H9 (cell line): ENCODE data around the gene FABP1. TPM values are rescaled to one million over a fixed set of nuclear protein-coding genes. Genes with fewer than 3 reads are reported as not detected.

Experiments used
- DNase-seq: peaks from one replicate; pipeline ENCODE4 v3.0.0-alpha.2; 2017
- H2AFZ ChIP-seq: one replicate; pipeline ENCODE4 v1.6.1; 2013; ENCODE audit warnings: mild to moderate bottlenecking, low read length, control low read depth, moderate library complexity
- H2AK5ac ChIP-seq: 2 replicates; pipeline ENCODE4 v1.6.1; 2013; ENCODE audit warnings: low read length, control low read depth, mixed read lengths; ENCODE audit not compliant: insufficient read length
- H2BK120ac ChIP-seq: one replicate; pipeline ENCODE4 v1.6.1; 2013; ENCODE audit warnings: low read depth, mild to moderate bottlenecking, low read length, control low read depth, inconsistent platforms; ENCODE audit not compliant: poor library complexity, severe bottlenecking
- H2BK12ac ChIP-seq: 2 replicates; pipeline ENCODE4 v1.6.1; 2013; ENCODE audit warnings: low read length, control low read depth, mixed read lengths, low read depth; ENCODE audit not compliant: insufficient read length
- H2BK15ac ChIP-seq: 2 replicates; pipeline ENCODE4 v1.6.1; 2013; ENCODE audit warnings: low read depth, low read length, control low read depth
- H2BK20ac ChIP-seq: one replicate; pipeline ENCODE4 v1.6.1; 2013; ENCODE audit warnings: low read depth, mild to moderate bottlenecking, low read length, control low read depth, inconsistent platforms; ENCODE audit not compliant: poor library complexity, severe bottlenecking
- H2BK5ac ChIP-seq: 2 replicates; pipeline ENCODE4 v1.6.1; 2013; ENCODE audit warnings: low read length, control low read depth, mixed read lengths; ENCODE audit not compliant: insufficient read length
- H3K14ac ChIP-seq: 2 replicates; pipeline ENCODE4 v1.6.1; 2013; ENCODE audit warnings: low read length, control low read depth; ENCODE audit not compliant: insufficient read depth
- H3K18ac ChIP-seq: 2 replicates; pipeline ENCODE4 v1.6.1; 2013; ENCODE audit warnings: low read depth, mild to moderate bottlenecking, mixed read lengths, low read length, control low read depth; ENCODE audit not compliant: insufficient read length
- H3K23ac ChIP-seq: 2 replicates; pipeline ENCODE4 v1.6.1; 2013; ENCODE audit warnings: low read length, control low read depth, mixed read lengths, low read depth; ENCODE audit not compliant: insufficient read length
- H3K23me2 ChIP-seq: 2 replicates; pipeline ENCODE4 v1.6.1; 2013; ENCODE audit warnings: low read depth, mild to moderate bottlenecking, mixed read lengths, low read length, control low read depth; ENCODE audit not compliant: insufficient read length, poor library complexity, severe bottlenecking
- H3K27ac ChIP-seq: 2 replicates; pipeline ENCODE4 v1.5.1; 2013; ENCODE audit warnings: low read length, control low read depth, mixed read lengths, low read depth; ENCODE audit not compliant: insufficient read length
- H3K27me3 ChIP-seq: 2 replicates; pipeline ENCODE4 v1.6.1; 2013; ENCODE audit warnings: low read length, control low read depth, inconsistent platforms; ENCODE audit not compliant: insufficient read depth
- H3K4ac ChIP-seq: 2 replicates; pipeline ENCODE4 v1.6.1; 2013; ENCODE audit warnings: low read depth, mild to moderate bottlenecking, control low read depth, inconsistent platforms, low read length, moderate library complexity
- H3K4me1 ChIP-seq: 2 replicates; pipeline ENCODE4 v1.6.1; 2013; ENCODE audit warnings: low read length, control low read depth, inconsistent platforms; ENCODE audit not compliant: insufficient read depth
- H3K4me2 ChIP-seq: 2 replicates; pipeline ENCODE4 v1.6.1; 2013; ENCODE audit warnings: low read length, control low read depth, mixed read lengths; ENCODE audit not compliant: insufficient read length, insufficient read depth
- H3K56ac ChIP-seq: 2 replicates; pipeline ENCODE4 v1.6.1; 2013; ENCODE audit warnings: low read depth, mild to moderate bottlenecking, mixed read lengths, low read length, control low read depth; ENCODE audit not compliant: insufficient read length
- H3K79me1 ChIP-seq: 2 replicates; pipeline ENCODE4 v1.6.1; 2013; ENCODE audit warnings: low read depth, mild to moderate bottlenecking, moderate library complexity, low read length, control low read depth, inconsistent platforms; ENCODE audit not compliant: insufficient read depth, poor library complexity, severe bottlenecking
- H3K79me2 ChIP-seq: 2 replicates; pipeline ENCODE4 v1.6.1; 2013; ENCODE audit warnings: low read length, control low read depth, inconsistent platforms; ENCODE audit not compliant: insufficient read depth
- H3K9ac ChIP-seq: 2 replicates; pipeline ENCODE4 v1.6.1; 2013; ENCODE audit warnings: low read length, control low read depth, mixed read lengths; ENCODE audit not compliant: insufficient read length; ENCODE audit errors: extremely low read depth
- H3K9me3 ChIP-seq: one replicate; pipeline ENCODE4 v1.6.1; 2013; ENCODE audit warnings: low read depth, low read length, inconsistent platforms; ENCODE audit not compliant: control insufficient read depth
- H3T11ph ChIP-seq: one replicate; pipeline ENCODE4 v1.6.1; 2013; ENCODE audit warnings: mild to moderate bottlenecking, low read length, control low read depth, inconsistent platforms
- H4K20me1 ChIP-seq: one replicate; pipeline ENCODE4 v1.6.1; 2013; ENCODE audit not compliant: control insufficient read depth, insufficient read length, insufficient read depth
- H4K5ac ChIP-seq: 2 replicates; pipeline ENCODE4 v1.6.1; 2013; ENCODE audit warnings: low read depth, mild to moderate bottlenecking, mixed read lengths, low read length, control low read depth; ENCODE audit not compliant: insufficient read length
- H4K8ac ChIP-seq: replicated peaks from 2 replicates; pipeline ENCODE4 v1.6.1; 2013; ENCODE audit warnings: low read length, control low read depth, mixed read lengths, low read depth; ENCODE audit not compliant: insufficient read length
- H4K91ac ChIP-seq: 2 replicates; pipeline ENCODE4 v1.6.1; 2013; ENCODE audit warnings: low read depth, mild to moderate bottlenecking, moderate library complexity, mixed read lengths, low read length, control low read depth; ENCODE audit not compliant: insufficient read length
- H3K27ac Mint-ChIP-seq, 3 experiments: 2 replicates in 2 of 3; 3 replicates in 1 of 3; pipeline ENCODE4 v1.8.0; 2020 to 2021; ENCODE audit warnings: mixed read lengths in 3 of 3, mild to moderate bottlenecking in 1 of 3, moderate library complexity in 1 of 3
- H3K27me3 Mint-ChIP-seq: 2 replicates; pipeline ENCODE4 v1.8.0; 2021; ENCODE audit warnings: low read depth, mild to moderate bottlenecking, moderate library complexity, mixed read lengths
- H3K36me3 Mint-ChIP-seq, 3 experiments: 2 replicates in 2 of 3; 3 replicates in 1 of 3; pipeline ENCODE4 v1.8.0; 2020 to 2021; ENCODE audit warnings: low read depth in 3 of 3, mixed read lengths in 3 of 3; ENCODE audit not compliant: insufficient read depth in 1 of 3
- H3K4me1 Mint-ChIP-seq, 2 experiments: 2 replicates each; pipeline ENCODE4 v1.8.0; 2020; ENCODE audit warnings: mixed read lengths in 2 of 2
- H3K4me3 Mint-ChIP-seq, 2 experiments: 2 replicates in 1 of 2; 3 replicates in 1 of 2; pipeline ENCODE4 v1.8.0; 2020 to 2021; ENCODE audit warnings: mild to moderate bottlenecking in 2 of 2, mixed read lengths in 2 of 2, moderate library complexity in 1 of 2
- H3K9me3 Mint-ChIP-seq, 2 experiments: 2 replicates in 1 of 2; 3 replicates in 1 of 2; pipeline ENCODE4 v1.8.0; 2020; ENCODE audit warnings: mild to moderate bottlenecking in 2 of 2, mixed read lengths in 2 of 2, moderate library complexity in 1 of 2
- CTCF ChIP-seq: fragments of 200-600 bp; sonication (generic); conservative IDR thresholded peaks from 3 replicates; pipeline ENCODE4 v1.8.0; 2021; ENCODE audit warnings: antibody characterized with exemption, mild to moderate bottlenecking
- WGBS: extraction: QIAGEN DNeasy Blood & Tissue Kit; methylation state at CpG from one replicate; pipeline ENCODE4 v1.1.7; 2013; ENCODE audit warnings: missing lambda C conversion rate, low lambda C conversion rate, mixed read lengths; ENCODE audit not compliant: insufficient read length; ENCODE audit errors: extremely low coverage; 5-methylcytosine and 5-hydroxymethylcytosine counted together
- total RNA-seq: library from RNA; stranded (reverse); gene quantifications from 2 replicates; pipeline ENCODE4 v1.2.1, GENCODE V29; 2021

The FABP1 gene
- total RNA-seq, 1 experiment from 2014 or later = not detected

GRCh38 chr2:88114889-88115288 is 13.0 kb downstream of the FABP1 start:
- H2AK5ac ChIP-seq = no peak overlapping the region
- H3K14ac ChIP-seq = no peak overlapping the region
- H3K79me2 ChIP-seq = no peaks in the 10 kb centered on the region
- H3K9ac ChIP-seq = no peak overlapping the region
- H2AFZ ChIP-seq = no peak overlapping the region
- H2BK20ac ChIP-seq = no peak overlapping the region
- no peaks in the 10 kb centered on the region for H4K20me1 ChIP-seq
- no peak overlapping the region for H3K27ac ChIP-seq
- H3K56ac ChIP-seq = no peak overlapping the region
- H3K9me3 ChIP-seq = no peaks in the 10 kb centered on the region
- no peak overlapping the region for H2BK5ac ChIP-seq
- H2BK15ac ChIP-seq = no peak overlapping the region
- H3K27me3 ChIP-seq = no peaks in the 10 kb centered on the region; the same call in 1 of the 2 replicates
- Mint-ChIP-seq H3K27me3 (peaks cover 9% of the 10 kb centered on the region), H3K27ac (peak overlapping the region in 1 of 3 experiments; percentile 18; a peak in 1 of 7 replicates), H3K36me3 (no peaks in the 10 kb centered on the region; a peak in 1 of 7 replicates), H3K4me1 (peaks cover 11% of the 10 kb centered on the region in 2 experiments), H3K9me3 (no peaks in the 10 kb centered on the region), H3K4me3 (no peak overlapping the region)
- H3K4me1 ChIP-seq = no peaks in the 10 kb centered on the region
- DNase-seq = no peak
- no peak overlapping the region for H4K8ac ChIP-seq
- no peak for TF ChIP-seq CTCF
- WGBS = no CpG with 5 or more reads among the region's 5 CpGs
- no peak overlapping the region for H4K91ac ChIP-seq
- H2BK120ac ChIP-seq = no peak overlapping the region
- H3K4ac ChIP-seq = no peak overlapping the region
- no peak overlapping the region for H3K18ac ChIP-seq
- H3K79me1 ChIP-seq = no peaks in the 10 kb centered on the region
- no peak overlapping the region for H3K23ac ChIP-seq
- no peak overlapping the region for H2BK12ac ChIP-seq
- no peaks in the 10 kb centered on the region for H3K23me2 ChIP-seq
- H3K4me2 ChIP-seq = no peak overlapping the region
- no peak overlapping the region for H4K5ac ChIP-seq
- H3T11ph ChIP-seq = no peak overlapping the region
